Neural cell (in vitro differentiated cells): ENCODE data around the gene PIGZ.

Experiments used
- EP300 ChIP-seq: fragments of 450-650 bp; conservative IDR thresholded peaks from 2 replicates; pipeline ENCODE4 v1.6.1; 2014; ENCODE audit warnings: antibody characterized with exemption, mild to moderate bottlenecking, moderate library complexity; ENCODE audit not compliant: poor library complexity, severe bottlenecking
- EZH2 ChIP-seq: fragments of 200-600, 300-800 bp; shearing (Covaris generic), sonication (generic); IDR thresholded peaks from 2 replicates; pipeline ENCODE4 v1.6.1; 2014; ENCODE audit warnings: antibody characterized with exemption, low read length, borderline replicate concordance, mild to moderate bottlenecking; ENCODE audit not compliant: insufficient read depth, poor library complexity, severe bottlenecking
- MXI1 ChIP-seq: fragments of 450-650 bp; conservative IDR thresholded peaks from 2 replicates; pipeline ENCODE4 v1.6.1; 2014; ENCODE audit warnings: antibody characterized with exemption, mild to moderate bottlenecking; ENCODE audit not compliant: poor library complexity, severe bottlenecking
- POLR2AphosphoS5 ChIP-seq: IDR thresholded peaks from 2 replicates; pipeline ENCODE4 v1.6.1; 2012
- RAD21 ChIP-seq: fragments of 450-650 bp; conservative IDR thresholded peaks from 2 replicates; pipeline ENCODE4 v1.6.1; 2014; ENCODE audit warnings: antibody characterized with exemption, mild to moderate bottlenecking, moderate library complexity
- SMC3 ChIP-seq: fragments of 450-650 bp; conservative IDR thresholded peaks from 2 replicates; pipeline ENCODE4 v1.6.1; 2014; ENCODE audit warnings: antibody characterized with exemption, mild to moderate bottlenecking, moderate library complexity; ENCODE audit not compliant: poor library complexity
- TAF1 ChIP-seq: IDR thresholded peaks from 2 replicates; pipeline ENCODE4 v1.6.1; 2012; ENCODE audit warnings: low read depth
- TF ChIP-seq, protein P1 (sequence below): fragments of 450-650 bp; IDR thresholded peaks from 2 replicates; pipeline ENCODE4 v1.5.1; 2014; ENCODE audit warnings: antibody characterized with exemption, mild to moderate bottlenecking, moderate library complexity; ENCODE audit not compliant: poor library complexity, severe bottlenecking

DNA sequence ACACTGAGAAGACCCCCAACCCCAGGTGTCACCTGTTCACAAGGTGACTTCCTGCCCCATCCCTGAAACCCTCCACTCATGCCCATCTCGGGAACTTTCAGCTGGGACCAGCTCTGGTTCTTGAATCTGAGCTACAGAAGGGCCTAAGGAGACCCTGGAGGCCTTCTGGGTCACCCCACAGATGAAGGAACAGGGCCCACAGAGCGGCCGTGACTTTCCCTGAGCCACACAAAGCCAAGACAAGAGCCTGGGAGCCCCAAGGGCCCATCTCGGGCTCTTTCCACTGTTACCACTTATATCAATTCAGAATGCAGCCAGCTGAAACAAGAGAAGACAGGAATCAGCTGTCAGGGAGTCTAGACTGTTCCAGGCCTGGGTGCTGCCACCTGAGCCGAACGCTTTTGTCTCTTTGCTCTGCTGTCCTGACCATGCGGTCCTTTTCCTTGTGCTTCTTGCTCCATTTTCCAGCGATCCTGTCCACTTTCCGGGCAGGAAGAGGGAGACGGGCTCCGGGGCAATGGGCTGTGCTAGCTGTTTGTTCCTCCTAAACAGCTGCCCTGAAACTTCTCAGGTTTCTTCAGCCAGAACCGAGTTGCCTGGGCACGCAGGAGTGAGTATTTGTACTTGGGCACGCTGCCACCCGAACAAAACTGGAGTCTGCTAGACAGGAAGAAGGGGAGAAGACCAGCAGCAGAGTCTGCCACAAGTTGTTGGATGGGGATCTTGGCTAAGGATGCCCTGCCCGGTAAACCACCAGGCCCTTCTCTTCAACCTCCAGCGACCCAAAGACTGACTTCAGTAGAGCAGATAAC, 28.0 kb upstream of the PIGZ start:
- TF ChIP-seq, protein P1, sequence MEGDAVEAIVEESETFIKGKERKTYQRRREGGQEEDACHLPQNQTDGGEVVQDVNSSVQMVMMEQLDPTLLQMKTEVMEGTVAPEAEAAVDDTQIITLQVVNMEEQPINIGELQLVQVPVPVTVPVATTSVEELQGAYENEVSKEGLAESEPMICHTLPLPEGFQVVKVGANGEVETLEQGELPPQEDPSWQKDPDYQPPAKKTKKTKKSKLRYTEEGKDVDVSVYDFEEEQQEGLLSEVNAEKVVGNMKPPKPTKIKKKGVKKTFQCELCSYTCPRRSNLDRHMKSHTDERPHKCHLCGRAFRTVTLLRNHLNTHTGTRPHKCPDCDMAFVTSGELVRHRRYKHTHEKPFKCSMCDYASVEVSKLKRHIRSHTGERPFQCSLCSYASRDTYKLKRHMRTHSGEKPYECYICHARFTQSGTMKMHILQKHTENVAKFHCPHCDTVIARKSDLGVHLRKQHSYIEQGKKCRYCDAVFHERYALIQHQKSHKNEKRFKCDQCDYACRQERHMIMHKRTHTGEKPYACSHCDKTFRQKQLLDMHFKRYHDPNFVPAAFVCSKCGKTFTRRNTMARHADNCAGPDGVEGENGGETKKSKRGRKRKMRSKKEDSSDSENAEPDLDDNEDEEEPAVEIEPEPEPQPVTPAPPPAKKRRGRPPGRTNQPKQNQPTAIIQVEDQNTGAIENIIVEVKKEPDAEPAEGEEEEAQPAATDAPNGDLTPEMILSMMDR = no peak
- TF ChIP-seq TAF1 (no peak), POLR2AphosphoS5 (no peak), SMC3 (no peak), EP300 (no peak), EZH2 (no peak), RAD21 (no peak), MXI1 (no peak)
